Thyroid gland (tissue), 4 donors: ENCODE data around the gene PARP4.

Source experiments
- POLR2A ChIP-seq, 2 donors: fragments of 450-650 bp; IDR thresholded peaks; one replicate each; pipeline ENCODE4 v1.6.1; 2017; ENCODE audit warnings: antibody characterized with exemption in 2 of 2, mild to moderate bottlenecking in 2 of 2, moderate library complexity in 1 of 2
- TF ChIP-seq, protein P1 (sequence below), 6 experiments: fragments of 200-600 bp in 3 of 6; fragments of 450-650 bp in 3 of 6; sonication (generic) in 3 of 6; IDR thresholded peaks; one replicate each; pipeline ENCODE4 v1.5.1; 2016 to 2019; ENCODE audit warnings: antibody characterized with exemption in 6 of 6, mild to moderate bottlenecking in 2 of 6, inconsistent platforms in 1 of 6, moderate library complexity in 1 of 6

DNA sequence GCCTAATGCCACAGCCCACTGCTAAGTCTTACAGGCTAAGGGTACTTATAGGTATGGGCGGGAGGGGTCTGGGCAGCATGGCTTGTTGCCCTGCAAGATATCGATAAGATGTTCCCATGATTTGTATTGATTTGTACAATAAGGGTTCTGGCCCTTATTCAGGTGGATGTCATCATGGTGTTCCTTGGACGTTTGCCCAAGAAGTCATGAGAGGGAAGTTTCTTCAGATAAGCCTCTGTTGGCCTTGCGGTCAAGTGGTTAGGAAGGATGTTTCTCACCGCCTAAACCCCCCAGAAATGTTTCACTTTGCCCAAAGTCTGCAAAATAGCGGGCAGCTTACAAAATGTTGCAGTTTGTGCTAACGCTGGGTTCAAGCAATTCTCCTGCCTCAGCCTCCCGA lies 7.3 kb downstream of the PARP4 start:
- TF ChIP-seq, protein P1, sequence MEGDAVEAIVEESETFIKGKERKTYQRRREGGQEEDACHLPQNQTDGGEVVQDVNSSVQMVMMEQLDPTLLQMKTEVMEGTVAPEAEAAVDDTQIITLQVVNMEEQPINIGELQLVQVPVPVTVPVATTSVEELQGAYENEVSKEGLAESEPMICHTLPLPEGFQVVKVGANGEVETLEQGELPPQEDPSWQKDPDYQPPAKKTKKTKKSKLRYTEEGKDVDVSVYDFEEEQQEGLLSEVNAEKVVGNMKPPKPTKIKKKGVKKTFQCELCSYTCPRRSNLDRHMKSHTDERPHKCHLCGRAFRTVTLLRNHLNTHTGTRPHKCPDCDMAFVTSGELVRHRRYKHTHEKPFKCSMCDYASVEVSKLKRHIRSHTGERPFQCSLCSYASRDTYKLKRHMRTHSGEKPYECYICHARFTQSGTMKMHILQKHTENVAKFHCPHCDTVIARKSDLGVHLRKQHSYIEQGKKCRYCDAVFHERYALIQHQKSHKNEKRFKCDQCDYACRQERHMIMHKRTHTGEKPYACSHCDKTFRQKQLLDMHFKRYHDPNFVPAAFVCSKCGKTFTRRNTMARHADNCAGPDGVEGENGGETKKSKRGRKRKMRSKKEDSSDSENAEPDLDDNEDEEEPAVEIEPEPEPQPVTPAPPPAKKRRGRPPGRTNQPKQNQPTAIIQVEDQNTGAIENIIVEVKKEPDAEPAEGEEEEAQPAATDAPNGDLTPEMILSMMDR (IDR thresholded peaks at IDR 0.05) = no peak
- no peak for TF ChIP-seq POLR2A (IDR thresholded peaks at IDR 0.05)
